ENCODE results near the gene CRTC3.
"Not testable (repeated sequence)": the region's sequence is repeated elsewhere in the genome, so short reads cannot be mapped to it uniquely, and the experiment has no call there.

Gene CRTC3

GRCh38 chr15:90683371-90683770, 153.6 kb downstream of the CRTC3 start:
- no peak for DNase-seq (ENCODE audit: low read depth)
- TF ChIP-seq, protein P1, sequence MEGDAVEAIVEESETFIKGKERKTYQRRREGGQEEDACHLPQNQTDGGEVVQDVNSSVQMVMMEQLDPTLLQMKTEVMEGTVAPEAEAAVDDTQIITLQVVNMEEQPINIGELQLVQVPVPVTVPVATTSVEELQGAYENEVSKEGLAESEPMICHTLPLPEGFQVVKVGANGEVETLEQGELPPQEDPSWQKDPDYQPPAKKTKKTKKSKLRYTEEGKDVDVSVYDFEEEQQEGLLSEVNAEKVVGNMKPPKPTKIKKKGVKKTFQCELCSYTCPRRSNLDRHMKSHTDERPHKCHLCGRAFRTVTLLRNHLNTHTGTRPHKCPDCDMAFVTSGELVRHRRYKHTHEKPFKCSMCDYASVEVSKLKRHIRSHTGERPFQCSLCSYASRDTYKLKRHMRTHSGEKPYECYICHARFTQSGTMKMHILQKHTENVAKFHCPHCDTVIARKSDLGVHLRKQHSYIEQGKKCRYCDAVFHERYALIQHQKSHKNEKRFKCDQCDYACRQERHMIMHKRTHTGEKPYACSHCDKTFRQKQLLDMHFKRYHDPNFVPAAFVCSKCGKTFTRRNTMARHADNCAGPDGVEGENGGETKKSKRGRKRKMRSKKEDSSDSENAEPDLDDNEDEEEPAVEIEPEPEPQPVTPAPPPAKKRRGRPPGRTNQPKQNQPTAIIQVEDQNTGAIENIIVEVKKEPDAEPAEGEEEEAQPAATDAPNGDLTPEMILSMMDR (conservative IDR thresholded peaks at IDR 0.05; ENCODE audit: low read depth, low read length), result no peak
- no peak overlapping the region for H3K4me3 ChIP-seq (ENCODE audit: low read length)

DNA sequence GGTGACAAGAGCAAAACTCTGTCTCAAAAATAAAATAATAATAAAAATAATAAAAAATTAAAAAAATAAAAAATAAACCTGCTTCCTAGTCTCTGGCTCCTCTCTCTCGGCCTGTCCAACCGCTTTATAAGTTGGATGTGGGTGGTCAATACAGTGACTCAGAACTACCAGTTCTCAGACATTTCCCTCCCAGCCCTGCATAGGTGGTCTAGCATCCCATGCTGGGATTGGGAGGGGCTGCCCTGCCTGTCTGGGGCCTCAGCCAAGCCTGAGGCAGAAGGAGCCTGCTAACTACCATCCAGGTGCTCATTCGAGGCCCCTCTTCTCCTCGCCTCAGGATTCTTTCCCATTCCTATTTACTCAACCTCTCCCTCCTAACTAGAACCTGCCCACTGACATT, 154.2 kb downstream of the CRTC3 start:
- TF ChIP-seq, protein P1 (conservative IDR thresholded peaks at IDR 0.05; ENCODE audit: low read depth, low read length), result no peak
- no peak for DNase-seq (ENCODE audit: low read depth)
- no peak overlapping the region for H3K4me3 ChIP-seq (ENCODE audit: low read length)

DNA sequence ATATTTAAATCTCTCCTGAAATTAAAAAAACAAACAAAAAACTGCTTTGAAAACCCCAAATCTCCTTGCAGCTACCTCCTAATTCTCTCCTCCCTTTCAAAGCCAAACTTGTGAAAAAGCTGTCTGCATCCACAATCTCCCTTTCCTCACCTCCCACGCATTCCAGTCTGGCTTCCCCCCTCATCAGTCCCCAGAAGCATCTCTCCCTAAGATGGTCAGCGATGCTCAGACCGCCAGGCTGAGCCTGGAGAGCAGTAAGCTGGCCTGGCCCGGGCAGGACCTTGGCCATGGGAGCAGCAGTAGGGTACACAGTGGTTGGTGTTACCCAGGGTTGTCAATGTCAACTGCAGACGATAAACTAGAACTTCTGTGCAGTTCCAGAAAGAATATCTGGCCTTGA, 154.6 kb downstream of the CRTC3 start:
- no peak for DNase-seq (ENCODE audit: low read depth)
- TF ChIP-seq, protein P1 (conservative IDR thresholded peaks at IDR 0.05; ENCODE audit: low read depth, low read length), result no peak
- no peak overlapping the region for H3K4me3 ChIP-seq (ENCODE audit: low read length)

DNA sequence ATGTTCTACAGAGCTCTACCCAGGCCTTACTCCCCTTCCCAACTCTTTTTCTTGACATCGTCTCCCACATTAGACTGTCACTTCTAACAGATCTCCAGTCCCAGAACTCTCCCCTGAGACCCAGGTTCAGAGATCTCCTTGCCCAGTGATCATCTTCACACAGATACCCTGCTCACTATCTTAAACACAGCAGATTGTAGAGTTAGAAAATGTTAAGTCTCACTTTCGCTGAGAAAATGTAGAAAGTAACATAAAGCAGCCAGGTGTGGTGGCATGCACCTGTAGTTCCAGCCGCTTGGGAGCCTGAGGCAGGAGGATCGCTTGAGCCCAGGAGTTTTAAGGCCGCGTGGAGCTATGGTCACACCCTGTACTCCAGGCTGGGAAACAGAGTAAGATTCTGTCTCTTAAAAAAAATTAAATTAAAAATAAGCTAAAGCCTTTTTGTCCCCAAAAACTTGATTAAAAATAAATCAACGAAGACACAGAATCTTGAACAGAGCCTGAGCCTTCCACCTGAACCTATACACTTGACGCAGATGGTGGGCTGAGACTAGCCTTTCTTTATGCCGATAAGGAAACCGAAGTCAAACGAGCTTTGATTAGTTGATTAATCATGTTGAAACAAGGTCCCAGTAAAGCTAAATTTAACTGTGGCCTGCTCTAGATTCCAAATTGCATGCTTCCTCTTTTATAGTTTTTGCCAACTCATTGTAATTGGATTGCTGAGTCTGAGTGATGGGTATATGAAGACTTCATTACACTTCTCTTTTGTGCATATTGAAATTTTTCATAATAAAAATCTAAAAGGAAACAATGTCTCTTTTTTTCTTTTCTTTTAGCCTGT, 156.1 kb downstream of the CRTC3 start:
- TF ChIP-seq, protein P1 (conservative IDR thresholded peaks at IDR 0.05; ENCODE audit: low read depth, low read length), result no peak
- no peak for DNase-seq (ENCODE audit: low read depth)
- H3K4me3 ChIP-seq (ENCODE audit: low read length), result no peak overlapping the region

DNA sequence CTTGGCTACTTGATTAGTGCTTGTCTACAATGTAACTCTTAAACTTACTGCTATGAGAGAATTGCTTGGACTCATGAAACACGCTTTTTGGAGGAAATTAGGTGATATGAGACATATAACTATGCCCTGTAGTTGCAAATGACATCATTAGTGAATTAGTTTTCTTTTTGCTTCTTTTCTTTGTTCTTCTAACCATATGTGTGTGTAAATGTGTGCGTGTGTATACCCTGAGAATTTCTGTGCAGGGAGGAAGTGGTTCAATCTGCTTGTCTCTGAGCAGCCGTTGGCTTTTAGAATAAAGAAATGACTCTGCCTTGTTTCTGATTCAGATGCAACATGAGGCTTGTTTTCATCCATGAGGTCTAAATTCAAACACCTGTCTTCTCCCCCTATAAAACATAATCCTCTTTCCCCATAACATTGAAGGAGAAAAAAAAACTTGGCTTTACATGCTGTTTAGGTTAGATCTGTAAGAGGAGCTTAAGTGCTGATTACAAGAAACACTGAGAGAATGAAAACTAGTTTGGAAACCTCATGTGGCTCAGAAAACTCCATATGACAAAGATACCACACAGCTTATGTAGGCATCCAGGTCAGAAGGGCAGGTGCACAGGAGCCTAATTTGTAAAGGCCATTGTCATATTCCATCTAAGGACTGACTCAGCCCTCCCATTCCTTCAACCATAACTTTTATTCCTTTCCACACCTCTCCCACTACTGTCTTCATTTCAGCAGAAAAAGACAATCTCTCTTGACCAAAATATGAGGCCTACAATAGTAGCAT, 156.9 kb downstream of the CRTC3 start:
- no peak for DNase-seq (ENCODE audit: low read depth)
- H3K4me3 ChIP-seq (ENCODE audit: low read length), result no peak overlapping the region
- TF ChIP-seq, protein P1 (conservative IDR thresholded peaks at IDR 0.05; ENCODE audit: low read depth, low read length), result no peak

DNA sequence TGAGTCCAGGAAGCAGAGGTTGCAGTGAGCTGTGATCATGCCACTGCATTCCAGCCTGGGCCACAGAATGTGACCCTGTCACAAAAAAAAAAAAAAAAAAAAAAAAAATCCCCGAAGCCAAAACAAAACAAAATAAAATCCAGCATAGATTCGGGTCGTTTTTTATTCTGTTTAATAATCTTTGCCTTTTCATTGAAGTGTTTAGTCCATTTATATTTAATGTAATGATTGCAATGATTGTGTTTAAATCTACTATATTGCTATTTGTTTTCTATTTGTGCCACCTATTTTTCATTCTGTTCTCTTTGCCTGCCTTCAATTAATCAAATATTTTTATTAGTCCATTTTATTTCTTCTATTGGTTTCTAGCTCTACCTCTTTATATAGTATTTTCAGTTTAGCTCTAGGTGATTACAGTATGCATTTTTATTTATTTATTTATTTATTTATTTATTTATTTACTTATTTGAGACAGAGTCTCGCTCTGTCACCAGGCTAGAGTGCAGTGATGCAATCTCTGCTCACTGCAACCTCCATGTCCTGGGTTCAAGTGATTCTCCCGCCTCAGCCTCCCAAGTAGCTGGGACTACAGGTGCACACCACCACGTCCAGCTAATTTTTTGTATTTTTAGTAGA, 159.7 kb downstream of the CRTC3 start:
- H3K4me3 ChIP-seq (ENCODE audit: low read length); DNase-seq (ENCODE audit: low read depth): not testable (repeated sequence)

GRCh38 chr15:90690585-90690984, 160.9 kb downstream of the CRTC3 start:
- no peak for DNase-seq (ENCODE audit: low read depth)
- H3K4me3 ChIP-seq (ENCODE audit: low read length), result no peak overlapping the region
- TF ChIP-seq, protein P1 (conservative IDR thresholded peaks at IDR 0.05; ENCODE audit: low read depth, low read length), result no peak

All from retinal pigment epithelial cell (primary cell).